Measurements from ENCODE around the gene DGKI. TPM values are rescaled to one million over a fixed set of nuclear protein-coding genes. Genes with fewer than 3 reads are reported as not detected.

DGKI gene
- total RNA-seq, 1 experiment from 2014 or later = not detected

- Histone ChIP-seq H3K27me3 (ENCODE audit: control insufficient read depth, insufficient read depth, low read length) (no peaks in the 10 kb centered on the region), H3K4me1 (ENCODE audit: control insufficient read depth, insufficient read depth, low read length) (no peaks in the 10 kb centered on the region), H3K36me3 (ENCODE audit: control insufficient read depth, insufficient read depth, low read length) (no peaks in the 10 kb centered on the region), H3K9me3 (ENCODE audit: control insufficient read depth, insufficient read depth, low read depth, low read length) (no peaks in the 10 kb centered on the region), H3K4me3 (ENCODE audit: low read depth in 2 of 2, low read length in 2 of 2) (no peak overlapping the region), H3K27ac (ENCODE audit: low read length) (no peak overlapping the region)
- no peak for TF ChIP-seq POLR2AphosphoS5 (IDR thresholded peaks at IDR 0.05; ENCODE audit: low read depth, low read length)
- TF ChIP-seq SIN3A (IDR thresholded peaks at IDR 0.05; ENCODE audit: borderline replicate concordance, insufficient read depth, low read depth, low read length) = no peak
- TF ChIP-seq, protein P1, sequence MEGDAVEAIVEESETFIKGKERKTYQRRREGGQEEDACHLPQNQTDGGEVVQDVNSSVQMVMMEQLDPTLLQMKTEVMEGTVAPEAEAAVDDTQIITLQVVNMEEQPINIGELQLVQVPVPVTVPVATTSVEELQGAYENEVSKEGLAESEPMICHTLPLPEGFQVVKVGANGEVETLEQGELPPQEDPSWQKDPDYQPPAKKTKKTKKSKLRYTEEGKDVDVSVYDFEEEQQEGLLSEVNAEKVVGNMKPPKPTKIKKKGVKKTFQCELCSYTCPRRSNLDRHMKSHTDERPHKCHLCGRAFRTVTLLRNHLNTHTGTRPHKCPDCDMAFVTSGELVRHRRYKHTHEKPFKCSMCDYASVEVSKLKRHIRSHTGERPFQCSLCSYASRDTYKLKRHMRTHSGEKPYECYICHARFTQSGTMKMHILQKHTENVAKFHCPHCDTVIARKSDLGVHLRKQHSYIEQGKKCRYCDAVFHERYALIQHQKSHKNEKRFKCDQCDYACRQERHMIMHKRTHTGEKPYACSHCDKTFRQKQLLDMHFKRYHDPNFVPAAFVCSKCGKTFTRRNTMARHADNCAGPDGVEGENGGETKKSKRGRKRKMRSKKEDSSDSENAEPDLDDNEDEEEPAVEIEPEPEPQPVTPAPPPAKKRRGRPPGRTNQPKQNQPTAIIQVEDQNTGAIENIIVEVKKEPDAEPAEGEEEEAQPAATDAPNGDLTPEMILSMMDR (IDR thresholded peaks at IDR 0.05) = no peak
- ChIA-PET POLR2A (no interaction called here), CTCF (no interaction called here)
- no peak for DNase-seq (ENCODE audit: low read depth, low spot score)
- intact Hi-C loops (cut with micrococcal nuclease; ENCODE audit: unreplicated experiment) (no loop called here), in situ Hi-C loops (cut with HindIII; ENCODE audit: low pct_unique_long_range_greater_than_20kb, low sequenced_read_pairs) (no loop called here)
- ATAC-seq = no peak
- BruUV-seq (replicated peaks) = no TSS peak
Measured at GRCh38 chr7:137482466-137482865, 364.3 kb downstream of the DGKI start.

DNA sequence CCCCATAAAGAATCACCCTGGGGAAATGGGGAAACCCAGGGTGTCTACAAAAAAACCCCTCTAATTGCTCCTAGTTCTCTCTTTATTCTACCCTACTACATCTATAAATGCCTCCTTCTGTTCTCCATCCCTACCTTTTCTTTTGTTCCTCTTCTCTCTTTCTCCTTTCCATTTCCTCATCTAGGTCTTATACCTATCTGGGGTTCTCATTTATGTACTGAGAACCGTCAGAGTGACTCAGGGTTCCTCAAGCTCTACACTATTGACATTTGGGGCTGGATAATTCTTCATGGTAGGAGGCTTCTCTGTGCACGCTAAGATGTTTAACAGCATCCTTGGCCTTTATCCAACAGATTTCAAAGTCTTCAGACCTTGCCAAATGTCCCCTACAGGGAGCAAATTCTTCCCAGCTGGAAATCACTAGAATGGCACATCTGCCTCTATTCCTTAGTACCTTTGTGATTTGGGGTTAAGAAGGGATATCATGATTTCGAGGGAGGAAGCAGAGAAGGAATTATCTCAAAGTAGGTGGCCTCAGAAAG lies 365.9 kb downstream of the DGKI start:
- ATAC-seq (no peak), DNase-seq (ENCODE audit: low read depth, low spot score) (no peak)
- no peak overlapping the region for H3K4me3 ChIP-seq (ENCODE audit: low read depth in 2 of 2, low read length in 2 of 2)
- TF ChIP-seq, protein P1 (IDR thresholded peaks at IDR 0.05) = no peak
- TF ChIP-seq, protein P2, sequence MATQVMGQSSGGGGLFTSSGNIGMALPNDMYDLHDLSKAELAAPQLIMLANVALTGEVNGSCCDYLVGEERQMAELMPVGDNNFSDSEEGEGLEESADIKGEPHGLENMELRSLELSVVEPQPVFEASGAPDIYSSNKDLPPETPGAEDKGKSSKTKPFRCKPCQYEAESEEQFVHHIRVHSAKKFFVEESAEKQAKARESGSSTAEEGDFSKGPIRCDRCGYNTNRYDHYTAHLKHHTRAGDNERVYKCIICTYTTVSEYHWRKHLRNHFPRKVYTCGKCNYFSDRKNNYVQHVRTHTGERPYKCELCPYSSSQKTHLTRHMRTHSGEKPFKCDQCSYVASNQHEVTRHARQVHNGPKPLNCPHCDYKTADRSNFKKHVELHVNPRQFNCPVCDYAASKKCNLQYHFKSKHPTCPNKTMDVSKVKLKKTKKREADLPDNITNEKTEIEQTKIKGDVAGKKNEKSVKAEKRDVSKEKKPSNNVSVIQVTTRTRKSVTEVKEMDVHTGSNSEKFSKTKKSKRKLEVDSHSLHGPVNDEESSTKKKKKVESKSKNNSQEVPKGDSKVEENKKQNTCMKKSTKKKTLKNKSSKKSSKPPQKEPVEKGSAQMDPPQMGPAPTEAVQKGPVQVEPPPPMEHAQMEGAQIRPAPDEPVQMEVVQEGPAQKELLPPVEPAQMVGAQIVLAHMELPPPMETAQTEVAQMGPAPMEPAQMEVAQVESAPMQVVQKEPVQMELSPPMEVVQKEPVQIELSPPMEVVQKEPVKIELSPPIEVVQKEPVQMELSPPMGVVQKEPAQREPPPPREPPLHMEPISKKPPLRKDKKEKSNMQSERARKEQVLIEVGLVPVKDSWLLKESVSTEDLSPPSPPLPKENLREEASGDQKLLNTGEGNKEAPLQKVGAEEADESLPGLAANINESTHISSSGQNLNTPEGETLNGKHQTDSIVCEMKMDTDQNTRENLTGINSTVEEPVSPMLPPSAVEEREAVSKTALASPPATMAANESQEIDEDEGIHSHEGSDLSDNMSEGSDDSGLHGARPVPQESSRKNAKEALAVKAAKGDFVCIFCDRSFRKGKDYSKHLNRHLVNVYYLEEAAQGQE (IDR thresholded peaks at IDR 0.05; ENCODE audit: insufficient read depth in 1 of 2, low read depth in 2 of 2, low read length in 1 of 2) = no peak
- TF ChIP-seq SIN3A (IDR thresholded peaks at IDR 0.05; ENCODE audit: borderline replicate concordance, insufficient read depth, low read depth, low read length) (no peak), TCF7L2 (IDR thresholded peaks at IDR 0.05; ENCODE audit: low read depth, low read length) (no peak), POLR2AphosphoS5 (IDR thresholded peaks at IDR 0.05; ENCODE audit: low read depth, low read length) (no peak)
- H3K27me3 ChIP-seq (ENCODE audit: control insufficient read depth, insufficient read depth, low read length) = no peaks in the 10 kb centered on the region
- intact Hi-C loops (cut with micrococcal nuclease; ENCODE audit: unreplicated experiment) = no loop called here
- ChIA-PET CTCF (no interaction called here), POLR2A (no interaction called here)
- no peaks in the 10 kb centered on the region for H3K36me3 ChIP-seq (ENCODE audit: control insufficient read depth, insufficient read depth, low read length)
- BruUV-seq (replicated peaks) = no TSS peak
- no peaks in the 10 kb centered on the region for H3K9me3 ChIP-seq (ENCODE audit: control insufficient read depth, insufficient read depth, low read depth, low read length)
- in situ Hi-C loops (cut with HindIII; ENCODE audit: low pct_unique_long_range_greater_than_20kb, low sequenced_read_pairs) = no loop called here
- no peaks in the 10 kb centered on the region for H3K4me1 ChIP-seq (ENCODE audit: control insufficient read depth, insufficient read depth, low read length)
- no peak overlapping the region for H3K27ac ChIP-seq (ENCODE audit: low read length)
